Lower lobe of right lung (tissue), 2 donors: Measurements from ENCODE around the gene BCAR1. TPM values are rescaled to one million over a fixed set of nuclear protein-coding genes. Genes with fewer than 3 reads are reported as not detected.
A peak's percentile ranks its signal among the peaks of the same experiment; 100 is the strongest.
"Not testable (repeated sequence)": the region's sequence is repeated elsewhere in the genome, so short reads cannot be mapped to it uniquely, and the experiment has no call there.

Experiments used
- ATAC-seq, 2 donors: fragments of 200-7000 bp; cut with Tn5 transposase; one replicate each; pipeline ENCODE4 v1.9.1; 2020 to 2022; ENCODE audit warnings: mild to moderate bottlenecking in 2 of 2, moderate library complexity in 2 of 2
- DNase-seq: peaks from one replicate; pipeline ENCODE4 v3.0.0-alpha.2; 2020
- H3K27ac ChIP-seq: fragments of 200-600 bp; one replicate; pipeline ENCODE4 v1.8.0; 2022
- H3K27me3 ChIP-seq: fragments of 200-600 bp; one replicate; pipeline ENCODE4 v1.8.0; 2022; ENCODE audit warnings: low read depth
- H3K36me3 ChIP-seq: fragments of 200-600 bp; one replicate; pipeline ENCODE4 v1.8.0; 2022; ENCODE audit warnings: mild to moderate bottlenecking
- H3K4me1 ChIP-seq: fragments of 200-600 bp; one replicate; pipeline ENCODE4 v1.8.0; 2022
- H3K4me3 ChIP-seq: fragments of 200-600 bp; one replicate; pipeline ENCODE4 v1.8.0; 2022; ENCODE audit warnings: mild to moderate bottlenecking
- H3K9me3 ChIP-seq: fragments of 200-600 bp; one replicate; pipeline ENCODE4 v1.8.0; 2022
- CTCF ChIP-seq: fragments of 200-600 bp; IDR thresholded peaks from one replicate; pipeline ENCODE4 v1.8.0; 2022; ENCODE audit warnings: antibody characterized with exemption, mild to moderate bottlenecking
- intact Hi-C: fragments of 100-400 bp; cut with DNase I; formaldehyde crosslinking; loops from one replicate; pipeline ENCODE4 v1.11.0; 2022
- total RNA-seq: library from RNA; stranded (reverse); fragmentation: NEBNext Ultra II Directional; extraction: Animal tissue kit (Norgen Biotek cat#: 25700); gene quantifications from one replicate; pipeline ENCODE4 v1.2.1, GENCODE V29; 2021
- donor health status: DM: no; HTN: yes; CAD: no; lungs with severe emphysema.

Gene BCAR1
- total RNA-seq, 1 donor from 2014 or later, result 65.1 TPM

GRCh38 chr16:75225092-75225491, 26.3 kb downstream of the BCAR1 start:
- ATAC-seq (no peak), DNase-seq (no peak)
- H3K27ac ChIP-seq, result no peak overlapping the region

GRCh38 chr16:75224306-75225082, 26.9 kb downstream of the BCAR1 start:
- TF ChIP-seq CTCF, result no peak
- Histone ChIP-seq H3K4me1 (peaks cover 5% of the 10 kb centered on the region), H3K36me3 (peaks cover 20% of the 10 kb centered on the region), H3K4me3 (no peak overlapping the region), H3K27ac (no peak overlapping the region), H3K9me3 (no peaks in the 10 kb centered on the region), H3K27me3 (peaks cover 3% of the 10 kb centered on the region)
- DNase-seq, result no peak
- ATAC-seq, result no peak
- intact Hi-C loops, result no loop called here

More at GRCh38 chr16:75225092-75225491, 26.3 kb downstream of the BCAR1 start:
- peaks cover 3% of the 10 kb centered on the region for H3K27me3 ChIP-seq
- intact Hi-C loops, result no loop called here
- H3K9me3 ChIP-seq, result no peaks in the 10 kb centered on the region
- H3K4me1 ChIP-seq, result peaks cover 3% of the 10 kb centered on the region
- no peak for TF ChIP-seq CTCF
- H3K36me3 ChIP-seq, result peaks cover 26% of the 10 kb centered on the region
- H3K4me3 ChIP-seq, result no peak overlapping the region

GRCh38 chr16:75223129-75223528, 28.3 kb downstream of the BCAR1 start:
- H3K4me1 ChIP-seq, H3K27ac ChIP-seq, intact Hi-C loops, ATAC-seq, H3K36me3 ChIP-seq, DNase-seq, H3K9me3 ChIP-seq, H3K4me3 ChIP-seq, H3K27me3 ChIP-seq: not testable (repeated sequence)

- Histone ChIP-seq H3K27me3 (peaks cover 3% of the 10 kb centered on the region), H3K9me3 (no peaks in the 10 kb centered on the region), H3K36me3 (no peaks in the 10 kb centered on the region), H3K4me1 (peaks cover 7% of the 10 kb centered on the region), H3K4me3 (no peak overlapping the region), H3K27ac (no peak overlapping the region)
- intact Hi-C loops, result no loop called here
- no peak for TF ChIP-seq CTCF
- DNase-seq, result peak; percentile 72
- ATAC-seq, result no peak
Observed at GRCh38 chr16:75222271-75222783, 29.1 kb downstream of the BCAR1 start.

GRCh38 chr16:75219838-75220237, 31.6 kb downstream of the BCAR1 start:
- H3K27ac ChIP-seq, result no peak overlapping the region
- no peak for ATAC-seq
- no peaks in the 10 kb centered on the region for H3K9me3 ChIP-seq
- intact Hi-C loops, result no loop called here
- H3K36me3 ChIP-seq, result no peaks in the 10 kb centered on the region
- DNase-seq, result no peak
- H3K4me1 ChIP-seq, result peaks cover 7% of the 10 kb centered on the region
- TF ChIP-seq CTCF, result no peak
- peak overlapping the region; percentile 22 for H3K4me3 ChIP-seq
- H3K27me3 ChIP-seq, result peaks cover under 1% of the 10 kb centered on the region

- no peaks in the 10 kb centered on the region for H3K9me3 ChIP-seq
- peaks cover 7% of the 10 kb centered on the region for H3K4me1 ChIP-seq
- no peak for DNase-seq
- no peak for ATAC-seq
- intact Hi-C loops, result no loop called here
- no peaks in the 10 kb centered on the region for H3K36me3 ChIP-seq
- H3K4me3 ChIP-seq, result no peak overlapping the region
- H3K27me3 ChIP-seq, result no peaks in the 10 kb centered on the region
- H3K27ac ChIP-seq, result no peak overlapping the region
- no peak for TF ChIP-seq CTCF
Observed at GRCh38 chr16:75219088-75219487, 32.3 kb downstream of the BCAR1 start.
